Renal pelvis (tissue), 4 donors: Measurements from ENCODE around the gene ALDH1B1. TPM values are rescaled to one million over a fixed set of nuclear protein-coding genes. Genes with fewer than 3 reads are reported as not detected.
"Not testable (repeated sequence)": the region's sequence is repeated elsewhere in the genome, so short reads cannot be mapped to it uniquely, and the experiment has no call there.

ENCODE experiments used
- DNase-seq: peaks from one replicate; pipeline ENCODE4 v3.0.0-alpha.2; 2013
- polyA plus RNA-seq, 3 donors: library from polyadenylated mRNA; unstranded; fragments of 120-200 nt; gene quantifications; one replicate each; pipeline ENCODE4 v1.2.1, GENCODE V29; 2013; ENCODE audit not compliant: insufficient read length in 3 of 3

The ALDH1B1 gene
- polyA plus RNA-seq, 3 donors: 37.2 to 42.1 (median 40.3) TPM

DNA sequence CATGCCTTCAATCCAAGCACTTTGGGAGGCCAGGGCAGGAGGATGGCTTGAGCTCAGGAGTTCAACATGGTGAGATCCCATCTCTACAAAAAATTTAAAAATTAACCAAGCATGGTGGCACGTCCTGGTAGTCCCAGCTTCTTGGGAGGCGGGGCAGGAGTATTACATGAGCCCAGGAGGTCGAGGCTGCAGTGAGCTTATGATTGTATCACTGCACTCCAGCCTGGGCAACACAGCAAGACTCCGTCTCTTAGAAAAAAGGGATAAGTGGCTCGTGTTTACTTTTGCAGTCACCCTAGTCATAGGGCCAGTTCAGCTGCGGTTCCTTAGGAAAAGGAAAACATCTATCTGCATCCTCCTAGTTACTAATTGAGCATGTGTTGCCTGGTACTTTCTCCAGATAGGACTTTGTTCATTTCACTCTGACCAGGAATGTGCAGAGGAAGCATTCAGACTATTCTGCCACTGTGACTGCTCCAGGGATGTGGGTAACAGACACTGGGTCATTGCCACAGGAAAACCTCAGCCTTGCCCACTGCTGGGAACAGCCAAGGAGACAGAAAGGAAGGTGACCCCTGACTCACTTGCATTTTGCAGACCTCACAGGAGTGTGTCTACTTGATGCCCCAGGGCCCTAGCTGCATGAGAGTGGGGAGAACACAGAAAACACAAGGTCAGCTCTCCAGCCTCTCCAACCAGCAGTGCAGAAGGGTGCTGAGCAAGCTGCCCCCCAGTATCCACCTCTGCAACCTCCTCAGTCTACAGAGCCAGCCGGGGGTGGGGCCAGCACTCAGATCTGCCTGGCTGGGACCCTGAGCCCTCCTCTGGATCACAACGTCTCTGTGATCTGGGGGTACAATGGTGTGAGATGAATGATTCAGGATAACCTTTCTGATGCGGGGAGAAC lies 33.9 kb upstream of the ALDH1B1 start:
- no peak for DNase-seq

DNA sequence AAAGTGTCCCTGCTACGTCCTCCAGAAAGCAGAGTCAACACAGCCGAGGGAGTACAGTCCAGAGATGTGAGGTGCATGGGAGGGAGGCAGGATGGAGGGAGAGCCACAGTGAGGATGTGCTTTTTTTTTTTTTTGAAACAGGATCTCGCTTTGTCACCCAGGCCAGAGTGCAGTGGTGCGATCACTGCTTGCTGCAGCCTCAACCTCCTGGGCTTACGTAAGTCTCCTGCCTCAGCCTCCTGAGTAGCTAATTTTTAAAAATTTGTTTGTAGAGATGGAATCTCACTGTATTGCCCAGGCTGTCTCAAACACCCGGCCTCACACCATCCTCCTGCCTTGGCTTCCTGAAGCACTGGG lies 33.2 kb upstream of the ALDH1B1 start:
- DNase-seq: no peak

- DNase-seq: no peak
These were observed 32.7 kb upstream of the ALDH1B1 start for GRCh38 chr9:38359689-38360385.

DNA sequence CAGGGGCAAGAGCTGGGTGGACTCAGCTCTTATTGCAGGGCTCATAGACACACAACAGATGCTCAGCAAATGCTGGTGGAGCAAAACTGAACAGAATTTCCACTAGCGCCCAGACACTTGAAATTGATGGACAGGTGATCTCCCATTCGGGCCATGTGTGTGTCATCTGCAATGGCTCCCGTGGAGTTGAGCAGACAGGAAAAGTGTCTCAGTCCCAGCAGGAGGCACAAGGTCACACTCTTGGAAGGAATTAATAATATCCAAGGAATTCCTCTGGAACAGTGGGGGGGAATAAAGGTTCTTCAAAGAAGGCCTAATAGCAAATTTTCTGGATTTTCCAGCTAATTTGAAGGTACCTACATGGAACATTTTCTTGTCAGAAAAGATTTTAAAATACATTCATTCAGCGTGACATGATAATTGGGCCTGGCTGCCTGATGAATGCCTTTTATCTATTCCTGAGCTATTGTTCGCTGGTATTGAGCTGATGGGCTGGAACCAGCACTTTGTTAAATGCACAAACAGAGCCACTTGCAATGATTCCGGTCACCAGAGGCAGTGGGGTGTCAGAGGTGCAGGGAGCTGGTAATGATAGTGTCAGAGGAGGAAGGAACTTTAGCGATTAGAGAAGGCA lies 31.5 kb upstream of the ALDH1B1 start:
- no peak for DNase-seq

DNA sequence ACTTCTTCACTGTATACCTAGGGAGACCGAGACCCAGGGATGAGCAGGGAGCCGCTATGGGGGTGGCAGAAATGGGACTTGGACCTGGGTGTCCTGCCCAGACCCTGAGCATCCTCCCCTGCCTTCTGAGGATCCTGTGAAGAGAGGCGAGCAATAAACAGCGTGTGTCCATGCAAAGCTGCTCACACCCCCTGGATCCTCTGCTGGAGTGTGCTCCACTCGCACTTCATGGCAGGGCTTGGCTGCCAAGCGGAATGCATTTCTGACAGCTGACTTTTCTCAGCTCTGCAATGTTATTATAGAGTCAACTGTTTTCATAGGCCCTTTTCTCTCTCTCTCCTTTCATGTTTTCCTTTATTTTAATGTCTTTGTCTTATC lies 31.0 kb upstream of the ALDH1B1 start:
- DNase-seq: no peak

DNA sequence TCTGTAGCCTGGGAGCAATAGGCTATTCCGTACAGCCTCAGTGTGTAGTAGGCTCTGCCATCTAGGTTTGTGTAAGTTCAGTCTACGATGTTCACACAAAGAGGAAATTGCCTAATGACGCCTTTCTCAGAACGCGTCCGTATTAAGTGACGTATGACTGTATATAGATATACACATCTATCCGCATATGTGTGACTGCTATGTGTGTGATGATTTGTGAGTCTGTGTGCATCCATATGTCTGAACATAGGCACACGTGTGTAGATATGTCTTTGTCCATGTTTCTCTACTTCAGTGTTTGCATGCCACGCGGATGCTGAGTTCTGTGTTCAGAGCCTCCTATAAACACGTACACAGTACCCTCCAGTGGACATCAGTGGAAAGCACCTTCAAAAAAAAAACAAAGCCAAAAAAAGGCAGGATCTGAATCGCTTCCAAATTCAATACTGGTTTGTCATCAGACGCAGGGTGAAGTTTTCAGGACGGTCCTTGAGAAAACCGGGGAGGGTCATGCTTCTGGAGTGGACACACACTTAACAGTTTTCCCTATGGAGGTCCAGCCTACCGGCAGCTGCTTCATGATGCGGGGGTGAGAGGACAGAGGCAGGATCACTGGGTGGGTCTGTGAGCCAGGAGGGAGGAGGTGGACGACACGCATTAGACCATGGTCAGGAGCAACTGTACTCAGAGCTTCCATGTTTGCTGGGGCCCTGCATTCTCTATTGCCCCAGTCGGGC lies 29.5 kb upstream of the ALDH1B1 start:
- DNase-seq: peak; percentile 75

DNA sequence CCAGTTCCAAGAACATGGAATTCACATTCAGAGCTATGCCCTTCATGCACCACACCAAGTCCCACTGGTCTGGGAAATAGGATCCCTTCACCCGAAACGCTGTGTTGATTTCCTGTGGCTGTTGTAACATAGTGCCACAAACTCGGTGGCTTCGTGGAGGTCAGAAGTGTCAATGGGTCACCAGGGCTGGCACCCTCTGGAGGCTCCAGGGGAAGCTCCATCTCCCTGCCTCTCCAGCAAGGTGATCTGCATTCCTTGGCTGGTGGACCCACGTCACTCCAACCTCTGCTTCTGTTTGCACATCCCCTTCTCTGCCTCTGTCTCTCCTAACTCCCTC lies 28.9 kb upstream of the ALDH1B1 start:
- DNase-seq: no peak

DNA sequence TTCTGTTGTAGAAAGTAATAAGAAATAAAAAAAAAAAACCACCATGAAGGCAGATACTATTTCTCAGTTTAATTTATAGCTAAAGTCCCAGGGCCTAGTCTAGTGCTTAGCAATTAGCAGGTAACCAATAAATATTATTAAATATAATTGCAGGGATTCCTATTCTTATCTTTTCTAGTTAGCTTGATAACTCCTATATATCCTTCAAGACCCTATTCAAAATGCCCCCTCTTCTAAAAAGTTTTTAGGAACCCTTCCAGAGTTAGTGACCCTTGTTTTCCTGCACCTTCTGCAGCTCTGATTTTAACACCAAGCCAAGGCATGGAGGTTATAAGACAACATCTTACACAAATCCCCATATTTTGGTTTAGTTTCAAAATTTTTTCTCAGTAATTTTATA lies 24.6 kb upstream of the ALDH1B1 start:
- no peak for DNase-seq

DNA sequence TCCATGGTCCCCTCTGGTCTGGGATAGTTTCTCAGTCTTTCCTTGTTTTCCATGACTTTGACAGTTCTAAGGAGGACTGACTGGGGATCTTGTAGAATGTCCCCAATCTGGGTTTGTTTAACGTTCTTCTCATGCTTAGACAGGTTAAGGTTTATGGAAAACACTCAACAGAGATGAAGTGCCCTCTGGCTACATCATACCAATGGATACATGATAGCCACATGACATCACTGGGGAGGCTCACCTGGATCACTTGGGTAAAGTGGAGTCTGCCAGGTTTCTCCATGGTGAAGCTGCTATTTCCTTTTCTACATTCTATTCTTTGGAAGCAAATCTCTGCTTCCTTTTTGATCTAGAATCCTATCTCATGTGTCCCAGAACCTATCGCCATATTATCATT lies 23.8 kb upstream of the ALDH1B1 start:
- no peak for DNase-seq

GRCh38 chr9:38370176-38370575 lies 22.3 kb upstream of the ALDH1B1 start:
- no peak for DNase-seq

GRCh38 chr9:38371495-38371894 lies 21.0 kb upstream of the ALDH1B1 start:
- DNase-seq: no peak

DNA sequence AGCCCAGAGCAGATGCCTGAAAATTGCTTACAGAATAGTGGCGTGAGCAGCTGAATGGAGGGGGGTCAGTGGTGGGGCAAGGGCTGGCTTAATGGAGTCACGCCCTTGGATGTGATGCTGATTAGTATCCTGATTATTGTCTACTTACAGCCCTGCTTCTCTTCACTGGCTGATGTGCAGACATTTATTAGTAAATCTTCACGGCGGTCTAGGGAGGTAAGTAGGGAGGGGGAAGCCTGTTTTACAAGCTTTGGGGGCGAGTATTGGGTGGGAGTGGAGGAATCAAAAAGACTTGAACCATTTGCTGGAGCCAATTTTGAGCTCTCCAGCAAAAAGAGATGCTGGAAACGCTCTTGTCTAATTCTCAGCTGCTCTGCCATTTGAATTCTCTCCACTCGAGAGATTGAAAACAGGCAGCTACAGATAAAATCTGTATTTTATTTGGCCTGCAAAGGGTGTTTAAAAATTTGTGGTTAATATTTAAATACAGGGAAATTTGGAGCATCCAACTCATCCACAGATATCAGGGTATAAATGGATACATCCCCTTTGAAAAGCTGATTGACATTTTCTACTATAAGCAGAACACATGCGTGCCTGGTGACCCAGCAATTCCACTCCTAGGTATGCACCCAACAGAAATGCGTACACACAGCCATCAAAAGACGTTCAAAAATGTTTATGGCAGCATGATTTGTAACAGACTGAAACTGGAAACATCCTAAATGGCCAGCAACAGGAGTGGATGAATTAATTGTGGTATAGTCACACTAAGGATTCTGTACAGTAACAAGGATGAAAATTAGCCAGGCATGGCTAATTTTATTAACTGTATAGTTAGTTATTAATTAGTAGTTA lies 19.5 kb upstream of the ALDH1B1 start:
- DNase-seq: no peak

DNA sequence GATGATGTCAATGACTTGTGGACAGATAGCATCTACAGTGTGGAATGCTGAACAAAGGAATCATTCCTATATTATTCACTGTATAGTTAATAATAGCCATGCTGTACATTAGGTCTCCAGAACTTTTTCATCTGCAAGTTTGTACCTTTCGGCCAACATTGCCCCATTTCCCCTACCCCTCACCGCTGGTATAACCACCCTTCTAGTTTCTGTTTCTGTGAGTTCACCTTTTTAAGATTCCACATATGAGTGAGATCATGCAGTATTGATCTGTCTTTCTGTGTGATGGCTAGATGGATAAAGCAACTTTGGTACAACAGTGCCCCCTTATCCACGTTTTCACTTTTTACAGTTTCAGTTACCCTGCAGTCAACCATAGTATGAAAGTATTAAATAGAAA lies 18.8 kb upstream of the ALDH1B1 start:
- no peak for DNase-seq

DNA sequence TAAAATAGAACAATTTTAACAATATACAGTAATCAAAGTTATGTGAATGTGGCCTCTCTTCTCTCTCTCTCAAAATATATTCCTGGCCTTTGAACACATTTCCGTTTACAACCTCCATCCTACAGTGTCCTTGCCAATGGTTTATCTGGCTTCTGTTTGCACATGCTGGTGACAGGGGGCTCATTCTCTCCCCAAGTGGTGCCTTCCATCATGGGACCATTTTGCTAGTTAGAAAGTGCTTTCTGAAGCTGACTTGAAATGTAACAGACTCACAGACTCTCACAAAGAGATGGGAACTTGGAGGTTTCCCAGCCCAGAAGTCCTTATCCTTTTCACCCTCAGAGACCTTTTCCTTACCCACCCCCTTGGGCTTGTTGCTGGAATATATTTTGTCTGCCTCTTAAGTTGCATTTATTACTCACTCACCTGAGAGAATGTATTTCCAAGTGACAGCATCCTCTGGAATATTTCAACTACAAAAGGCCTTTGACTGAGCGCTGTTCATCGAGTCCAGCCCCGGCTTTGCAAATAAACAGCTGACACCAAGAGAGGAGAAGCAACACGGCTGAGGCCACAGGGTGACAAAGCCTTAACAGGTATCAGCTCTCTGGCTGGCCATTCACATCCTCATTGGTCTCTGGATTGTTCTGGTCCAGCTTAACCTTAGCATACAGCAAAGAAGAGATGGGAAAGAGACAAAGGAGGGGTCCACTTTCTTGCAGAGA lies 17.5 kb upstream of the ALDH1B1 start:
- DNase-seq: no peak

GRCh38 chr9:38375572-38375963 lies 16.9 kb upstream of the ALDH1B1 start:
- DNase-seq: no peak

DNA sequence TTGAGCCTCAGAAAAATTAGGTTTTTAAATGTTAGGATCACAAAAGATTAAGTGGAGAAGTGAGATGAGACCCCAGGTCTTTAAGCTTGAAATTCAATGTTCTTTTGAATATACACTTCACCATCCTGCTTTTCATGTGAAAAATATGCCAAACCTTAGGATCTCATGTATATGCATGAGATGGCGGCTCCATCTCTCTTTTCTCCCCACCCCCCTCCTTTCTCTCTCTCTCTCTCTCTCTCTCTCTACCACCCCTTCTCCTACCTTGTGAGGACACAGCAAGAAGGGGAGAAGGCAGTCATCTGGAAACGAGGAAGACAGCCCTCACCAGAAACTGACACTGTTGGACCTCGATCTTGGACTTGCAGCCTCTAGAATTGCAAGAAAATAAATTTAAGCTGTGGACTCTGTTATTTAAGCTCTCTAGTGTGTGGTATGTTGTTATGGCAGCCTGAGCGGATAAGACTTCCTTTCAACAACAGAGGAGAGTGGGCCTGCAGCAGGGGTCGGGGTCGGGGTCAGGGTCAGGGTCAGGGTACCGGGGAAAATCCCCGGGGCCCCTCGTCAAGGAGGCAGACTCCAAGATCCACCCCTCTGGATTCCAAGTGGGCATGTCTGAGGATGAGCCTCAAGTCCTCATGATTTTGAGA lies 16.4 kb upstream of the ALDH1B1 start:
- no peak for DNase-seq

- DNase-seq: not testable (repeated sequence)
These were observed 15.0 kb upstream of the ALDH1B1 start for GRCh38 chr9:38377336-38378083.

GRCh38 chr9:38380230-38380871 lies 12.2 kb upstream of the ALDH1B1 start:
- no peak for DNase-seq
